Measurements from ENCODE around the gene MAGI2.
"Not testable (repeated sequence)": the region's sequence is repeated elsewhere in the genome, so short reads cannot be mapped to it uniquely, and the experiment has no call there.

Gene MAGI2

GRCh38 chr7:78350926-78351325 lies 1102.5 kb downstream of the MAGI2 start:
- no peak for DNase-seq (ENCODE audit: low spot score)

GRCh38 chr7:78350391-78350790 lies 1103.1 kb downstream of the MAGI2 start:
- no peak for DNase-seq (ENCODE audit: low spot score)

DNA sequence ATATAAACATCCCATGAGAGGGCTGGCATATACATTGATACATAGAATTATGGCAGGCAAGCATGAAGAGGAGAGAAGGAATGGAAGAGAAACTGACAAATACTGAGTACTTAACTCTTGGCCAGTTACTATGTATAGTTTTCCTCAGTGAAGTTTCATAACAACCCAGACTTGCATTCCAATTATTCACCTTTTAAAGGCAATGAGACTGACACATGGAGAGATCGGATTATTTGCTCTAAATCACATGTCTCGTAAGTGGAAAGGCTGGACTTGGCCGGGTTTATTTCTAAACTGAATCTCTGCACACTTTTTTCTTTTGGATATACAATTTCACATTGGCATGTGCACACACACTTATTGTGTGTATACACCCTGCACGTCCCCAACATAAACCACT lies 1106.6 kb downstream of the MAGI2 start:
- no peak for DNase-seq (ENCODE audit: low spot score)

GRCh38 chr7:78345979-78346378 lies 1107.5 kb downstream of the MAGI2 start:
- DNase-seq (ENCODE audit: low spot score): no peak

DNA sequence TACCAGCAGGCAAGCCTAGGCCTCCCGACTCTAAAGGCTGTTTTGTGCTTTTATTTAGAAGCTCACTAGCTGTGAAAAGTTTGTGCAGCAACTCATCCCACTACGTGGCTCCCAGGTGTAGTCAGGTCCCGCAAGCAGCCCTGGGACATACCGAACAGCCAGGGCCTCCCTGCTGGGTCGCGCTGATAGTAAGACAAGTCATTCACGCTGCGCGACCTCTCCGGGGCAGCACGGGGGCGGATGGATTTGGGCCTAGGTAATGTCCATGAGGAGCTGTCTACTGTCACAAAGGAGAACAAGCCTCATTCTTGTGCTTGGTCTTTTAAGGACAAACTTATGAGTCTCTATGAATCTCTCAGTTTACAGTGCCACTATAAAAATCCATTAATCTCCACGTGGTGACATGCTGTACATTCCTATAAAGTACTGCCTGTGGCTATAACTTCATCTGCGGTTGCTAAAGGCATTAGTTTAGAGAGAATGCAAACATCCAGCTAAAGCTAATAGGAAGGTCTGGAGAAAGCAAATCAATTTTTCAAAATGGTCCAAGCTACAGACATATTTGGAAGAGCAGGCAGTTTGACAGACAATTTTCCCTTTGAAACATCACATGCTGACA lies 1108.1 kb downstream of the MAGI2 start:
- DNase-seq (ENCODE audit: low spot score): no peak

- no peak for DNase-seq (ENCODE audit: low spot score)
Observed at GRCh38 chr7:78334426-78334825, 1119.0 kb downstream of the MAGI2 start.

DNA sequence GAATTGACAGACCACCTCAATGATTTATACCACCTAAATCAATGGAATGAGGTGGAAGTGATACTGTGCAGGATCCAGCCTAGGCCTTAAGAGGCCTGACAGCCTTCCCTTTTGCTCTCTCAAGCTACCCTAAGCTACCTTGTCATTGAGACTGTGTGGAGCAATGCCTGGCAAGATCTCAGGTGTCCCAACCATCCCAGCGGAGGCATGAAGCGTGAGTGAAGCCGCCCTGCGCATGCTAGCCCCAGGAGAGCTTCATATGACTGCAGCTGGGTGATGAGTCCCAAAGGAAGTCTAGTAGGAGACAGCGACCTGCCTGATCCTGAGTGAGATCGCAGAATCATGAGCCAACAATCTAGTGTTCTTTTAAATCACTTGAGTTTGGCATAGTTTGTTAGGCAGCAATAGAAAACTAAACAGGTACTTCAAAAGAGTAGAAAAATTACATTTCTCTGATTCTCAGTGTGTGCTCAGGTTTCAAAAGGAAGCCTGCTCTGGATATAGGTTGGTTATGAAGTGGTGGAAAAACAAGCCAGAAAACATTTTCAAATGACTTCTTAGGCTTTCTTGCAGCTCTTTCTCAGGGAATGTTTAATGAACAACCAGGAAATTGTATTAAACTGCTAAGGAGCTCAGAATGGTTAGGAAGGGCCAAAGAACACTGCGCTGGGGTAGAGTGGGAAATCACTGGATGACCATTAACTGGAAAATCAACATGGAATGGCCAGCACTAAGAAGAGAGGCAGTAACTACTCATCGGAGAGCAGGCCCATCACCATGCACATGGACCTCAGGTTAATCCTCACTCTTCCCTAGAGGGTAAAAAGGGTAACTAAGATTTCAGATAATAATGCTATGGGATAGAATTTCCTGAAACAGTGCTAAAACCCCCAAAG lies 1119.7 kb downstream of the MAGI2 start:
- DNase-seq (ENCODE audit: low spot score): no peak

GRCh38 chr7:78329001-78329655 lies 1124.3 kb downstream of the MAGI2 start:
- DNase-seq (ENCODE audit: low spot score): no peak

DNA sequence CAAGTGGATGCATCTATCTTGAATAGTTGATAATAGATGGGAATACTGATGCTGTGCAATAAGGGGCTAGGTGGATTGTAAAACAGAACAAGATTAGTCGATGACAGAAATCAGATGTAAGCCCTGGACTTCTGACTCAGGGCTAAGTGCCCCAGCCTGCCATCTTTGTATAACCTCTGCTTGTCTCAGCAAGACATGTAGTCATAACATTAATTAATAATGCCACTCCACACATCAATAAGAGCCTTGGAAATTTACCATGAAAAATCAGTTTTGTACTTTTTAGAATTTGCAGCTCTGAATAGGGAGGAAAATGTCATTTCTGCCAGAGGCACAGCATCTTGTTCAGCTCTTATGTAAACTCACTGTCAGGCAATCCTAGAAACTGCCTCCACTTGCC lies 1125.7 kb downstream of the MAGI2 start:
- no peak for DNase-seq (ENCODE audit: low spot score)

- DNase-seq (ENCODE audit: low spot score): peak; percentile 50
Observed at GRCh38 chr7:78326876-78327275, 1126.6 kb downstream of the MAGI2 start.

GRCh38 chr7:78326189-78326588 lies 1127.3 kb downstream of the MAGI2 start:
- DNase-seq (ENCODE audit: low spot score): no peak

GRCh38 chr7:78323118-78323517 lies 1130.3 kb downstream of the MAGI2 start:
- no peak for DNase-seq (ENCODE audit: low spot score)

DNA sequence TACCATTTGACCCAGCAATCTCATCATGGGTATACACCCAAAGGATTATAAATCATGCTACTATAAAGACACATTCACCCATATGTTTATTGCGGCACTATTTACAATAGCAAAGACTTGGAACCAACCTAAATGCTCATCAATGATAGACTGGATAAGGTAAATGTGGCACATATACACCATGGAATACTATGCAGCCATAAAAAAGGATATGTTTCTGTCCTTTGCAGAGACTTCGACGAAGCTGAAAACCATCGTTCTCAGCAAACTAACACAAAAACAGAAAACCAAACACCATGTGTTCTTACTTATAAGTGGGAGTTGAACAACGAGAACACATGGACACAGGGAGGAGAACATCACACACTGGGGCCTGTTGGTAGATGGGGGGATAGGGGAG lies 1131.2 kb downstream of the MAGI2 start:
- not testable (repeated sequence) for DNase-seq (ENCODE audit: low spot score)

DNA sequence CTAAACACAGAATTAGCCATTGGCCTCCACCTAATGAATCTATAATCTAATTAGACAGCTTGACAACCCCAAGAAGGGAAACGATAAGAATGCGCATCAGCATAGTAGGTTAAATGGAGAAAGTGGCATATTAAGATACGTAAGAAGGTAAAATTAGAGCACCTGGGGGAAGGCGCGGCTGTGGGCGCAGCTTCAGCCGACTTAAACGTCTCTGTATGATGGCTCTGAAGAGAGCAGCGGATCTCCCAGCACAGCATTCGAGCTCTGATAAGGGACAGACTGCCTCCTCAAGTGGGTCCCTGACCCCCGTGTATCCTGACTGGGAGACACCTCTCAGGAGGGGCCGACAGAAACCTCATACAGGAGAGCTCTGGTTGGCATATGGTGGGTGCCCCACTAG lies 1136.1 kb downstream of the MAGI2 start:
- DNase-seq (ENCODE audit: low spot score): no peak

DNA sequence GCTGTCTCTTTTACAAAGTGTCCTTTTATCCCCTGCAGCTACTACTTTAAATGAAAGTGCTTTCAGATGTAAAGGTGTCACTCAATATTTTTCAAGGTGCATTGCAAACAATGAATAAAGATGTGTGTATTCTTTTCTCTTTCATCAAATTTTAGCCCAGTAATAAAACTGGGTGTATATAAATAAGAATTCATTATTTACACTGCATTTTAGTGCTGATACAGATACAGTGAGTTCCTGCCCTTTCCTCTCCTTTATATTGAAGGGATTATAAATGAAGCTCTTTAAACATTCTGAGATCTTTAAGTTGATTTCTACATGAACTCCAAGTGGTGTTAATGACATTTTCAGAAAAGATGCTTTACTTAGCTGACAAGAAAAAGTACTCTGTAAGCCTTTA lies 1137.4 kb downstream of the MAGI2 start:
- no peak for DNase-seq (ENCODE audit: low spot score)

GRCh38 chr7:78315119-78315518 lies 1138.3 kb downstream of the MAGI2 start:
- DNase-seq (ENCODE audit: low spot score): no peak

DNA sequence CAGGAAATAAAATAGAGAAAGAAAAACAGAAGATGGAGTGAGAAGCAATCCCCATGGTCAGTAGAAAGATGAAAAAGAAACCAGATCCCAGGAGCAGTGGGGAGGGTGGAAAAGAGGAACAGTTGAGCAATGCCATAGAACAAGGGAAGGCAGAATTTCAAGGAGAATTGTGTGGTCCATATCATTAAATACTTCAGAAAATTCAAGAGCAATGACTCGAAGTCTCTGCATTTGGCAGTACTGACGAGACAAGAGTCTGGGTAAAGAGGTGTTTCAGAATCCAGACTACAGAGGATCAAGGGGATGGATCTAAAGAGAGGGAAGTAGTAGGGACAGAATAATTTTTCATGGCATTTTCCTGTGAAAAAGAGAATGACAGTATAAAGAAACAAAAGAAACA lies 1142.3 kb downstream of the MAGI2 start:
- no peak for DNase-seq (ENCODE audit: low spot score)

GRCh38 chr7:78307892-78308291 lies 1145.6 kb downstream of the MAGI2 start:
- no peak for DNase-seq (ENCODE audit: low spot score)

- no peak for DNase-seq (ENCODE audit: low spot score)
Observed at GRCh38 chr7:78306634-78307033, 1146.8 kb downstream of the MAGI2 start.

DNA sequence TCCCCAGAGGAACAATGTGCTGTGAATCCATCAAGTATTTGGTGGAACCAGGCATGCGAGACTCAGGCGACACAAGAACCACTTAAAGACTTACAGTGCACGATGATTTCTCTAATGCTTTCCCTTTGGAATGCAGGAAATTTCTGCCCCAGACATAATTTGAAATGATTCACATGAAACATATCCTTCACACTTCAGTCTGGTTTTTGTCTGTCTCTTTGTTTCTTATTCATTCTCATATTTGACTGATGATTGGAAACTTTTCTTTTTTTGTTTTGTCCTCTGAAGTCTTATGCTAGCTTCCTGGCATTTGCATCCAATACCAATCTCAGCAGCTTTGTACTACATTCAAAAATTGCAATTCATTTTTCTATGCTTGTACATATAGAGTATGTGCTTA lies 1152.1 kb downstream of the MAGI2 start:
- no peak for DNase-seq (ENCODE audit: low spot score)

GRCh38 chr7:78299088-78299487 lies 1154.4 kb downstream of the MAGI2 start:
- DNase-seq (ENCODE audit: low spot score): no peak

DNA sequence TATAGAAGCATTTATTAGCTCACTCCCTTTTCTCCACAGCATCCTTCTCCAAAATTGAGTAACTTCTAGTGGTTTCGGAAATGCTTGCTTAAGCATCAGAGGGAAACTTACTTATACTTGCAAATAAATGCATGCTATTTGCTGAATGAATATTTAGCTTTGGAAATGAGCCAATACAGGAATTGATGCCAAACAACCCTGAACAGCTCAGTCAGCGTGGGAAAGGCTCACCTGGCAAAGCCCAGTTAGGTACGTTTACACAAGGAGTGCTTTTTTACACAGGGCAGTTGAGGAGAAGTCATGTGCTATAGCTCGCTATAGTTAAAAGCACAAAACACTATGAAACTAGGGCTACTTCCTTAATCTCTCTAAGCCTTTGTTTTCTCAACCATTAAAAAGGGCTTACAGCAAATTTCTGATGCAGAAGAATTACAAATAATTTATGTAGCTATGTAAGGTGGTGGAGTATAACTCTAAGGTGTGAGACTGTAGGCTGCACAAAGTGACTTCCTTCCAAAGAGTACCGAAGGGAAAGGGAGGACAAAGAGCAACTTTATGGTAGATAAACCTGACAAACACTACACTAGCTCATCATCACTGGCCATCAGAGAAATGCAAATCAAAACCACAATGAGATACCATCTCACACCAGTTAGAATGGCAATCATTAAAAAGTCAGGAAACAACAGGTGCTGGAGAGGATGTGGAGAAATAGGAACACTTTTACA lies 1156.7 kb downstream of the MAGI2 start:
- DNase-seq (ENCODE audit: low spot score): no peak

Measured in Ammon's horn (tissue), 1 donor.